ENCODE data around the gene C3.
"Not testable (repeated sequence)": the region's sequence is repeated elsewhere in the genome, so short reads cannot be mapped to it uniquely, and the experiment has no call there.

The C3 gene

GRCh38 chr19:6712692-6713670, 7.5 kb downstream of the C3 start:
- no peak for DNase-seq (ENCODE audit: low read depth in 2 of 2)

GRCh38 chr19:6712231-6712630, 8.2 kb downstream of the C3 start:
- no peak for DNase-seq (ENCODE audit: low read depth in 2 of 2)

- no peak for DNase-seq (ENCODE audit: low read depth in 2 of 2)
Observed at GRCh38 chr19:6711605-6712004, 8.8 kb downstream of the C3 start.

- no peak for DNase-seq (ENCODE audit: low read depth in 2 of 2)
Observed at GRCh38 chr19:6711078-6711361, 9.4 kb downstream of the C3 start.

GRCh38 chr19:6710273-6711077, 10.0 kb downstream of the C3 start:
- DNase-seq (ENCODE audit: low read depth in 2 of 2) = no peak

- DNase-seq (ENCODE audit: low read depth in 2 of 2) = no peak
Observed at GRCh38 chr19:6709549-6709948, 10.9 kb downstream of the C3 start.

GRCh38 chr19:6708913-6709312, 11.5 kb downstream of the C3 start:
- not testable (repeated sequence) for DNase-seq (ENCODE audit: low read depth in 2 of 2)

- no peak for DNase-seq (ENCODE audit: low read depth in 2 of 2)
Observed at GRCh38 chr19:6708346-6708745, 12.1 kb downstream of the C3 start.

- no peak for DNase-seq (ENCODE audit: low read depth in 2 of 2)
Observed at GRCh38 chr19:6707658-6708018, 12.8 kb downstream of the C3 start.

- no peak for DNase-seq (ENCODE audit: low read depth in 2 of 2)
Observed at GRCh38 chr19:6707011-6707657, 13.3 kb downstream of the C3 start.

GRCh38 chr19:6706633-6706958, 13.9 kb downstream of the C3 start:
- no peak for DNase-seq (ENCODE audit: low read depth in 2 of 2)

- DNase-seq (ENCODE audit: low read depth in 2 of 2) = no peak
Observed at GRCh38 chr19:6705931-6706632, 14.4 kb downstream of the C3 start.

- DNase-seq (ENCODE audit: low read depth in 2 of 2) = no peak
Observed at GRCh38 chr19:6700586-6701316, 19.7 kb downstream of the C3 start.

- DNase-seq (ENCODE audit: low read depth in 2 of 2) = no peak
Observed at GRCh38 chr19:6699935-6700334, 20.5 kb downstream of the C3 start.

- no peak for DNase-seq (ENCODE audit: low read depth in 2 of 2)
Observed at GRCh38 chr19:6697291-6697690, 23.2 kb downstream of the C3 start.

- no peak for DNase-seq (ENCODE audit: low read depth in 2 of 2)
Observed at GRCh38 chr19:6696239-6696820, 24.1 kb downstream of the C3 start.

GRCh38 chr19:6694147-6694815, 26.2 kb downstream of the C3 start:
- DNase-seq (ENCODE audit: low read depth in 2 of 2) = no peak

GRCh38 chr19:6693681-6694080, 26.8 kb downstream of the C3 start:
- no peak for DNase-seq (ENCODE audit: low read depth in 2 of 2)

GRCh38 chr19:6693056-6693471, 27.4 kb downstream of the C3 start:
- no peak for DNase-seq (ENCODE audit: low read depth in 2 of 2)

GRCh38 chr19:6692027-6692426, 28.4 kb downstream of the C3 start:
- DNase-seq (ENCODE audit: low read depth in 2 of 2) = no peak

Data from fibroblast of skin of left biceps (primary cell).